Osteoblast (primary cell): Measurements from ENCODE around the gene DMRT3. TPM values are rescaled to one million over a fixed set of nuclear protein-coding genes. Genes with fewer than 3 reads are reported as not detected.

Source experiments
- DNase-seq: peaks from one replicate; pipeline ENCODE4 v3.0.0; 2011; ENCODE audit warnings: low spot score, mixed read lengths; ENCODE audit not compliant: insufficient read length; ENCODE audit errors: missing footprints
- H2AFZ ChIP-seq: 2 replicates; pipeline ENCODE4 v1.6.0; 2011; ENCODE audit warnings: mild to moderate bottlenecking, low read length
- H3K27ac ChIP-seq: 2 replicates; pipeline ENCODE4 v1.5.1; 2011; ENCODE audit warnings: mild to moderate bottlenecking, low read depth, low read length, moderate library complexity
- H3K27me3 ChIP-seq: 2 replicates; pipeline ENCODE4 v1.6.0; 2012; ENCODE audit warnings: mild to moderate bottlenecking, control low read depth, inconsistent platforms, low read length, moderate library complexity; ENCODE audit not compliant: insufficient read depth
- H3K36me3 ChIP-seq: 2 replicates; pipeline ENCODE4 v1.5.1; 2011; ENCODE audit warnings: mild to moderate bottlenecking, low read length, control low read depth, moderate library complexity; ENCODE audit not compliant: insufficient read depth
- H3K4me1 ChIP-seq: 2 replicates; pipeline ENCODE4 v1.5.1; 2011; ENCODE audit warnings: mild to moderate bottlenecking, low read length, control low read depth, moderate library complexity; ENCODE audit not compliant: insufficient read depth
- H3K4me2 ChIP-seq: 2 replicates; pipeline ENCODE4 v1.6.0; 2011; ENCODE audit warnings: mild to moderate bottlenecking, low read length; ENCODE audit not compliant: insufficient read depth
- H3K4me3 ChIP-seq: fragments of 200-600 bp; sonication (generic); 3 replicates; pipeline ENCODE4 v1.5.1; 2012; ENCODE audit warnings: mild to moderate bottlenecking, low read length, inconsistent platforms; ENCODE audit not compliant: insufficient read depth
- H3K79me2 ChIP-seq: 2 replicates; pipeline ENCODE4 v1.6.0; 2012; ENCODE audit warnings: mild to moderate bottlenecking, low read length, control low read depth, inconsistent platforms; ENCODE audit not compliant: insufficient read depth
- H3K9me3 ChIP-seq: 2 replicates; pipeline ENCODE4 v1.5.1; 2011; ENCODE audit warnings: low read depth, low read length, control low read depth
- H4K20me1 ChIP-seq: 2 replicates; pipeline ENCODE4 v1.6.0; 2012; ENCODE audit warnings: mild to moderate bottlenecking, low read length, control low read depth; ENCODE audit not compliant: insufficient read depth
- total RNA-seq: library from RNA; depleted of rRNA; stranded (reverse); fragments of >200 nt; gene quantifications from 2 replicates; pipeline ENCODE4 v1.2.3, GENCODE V29; 2012
- TF ChIP-seq, protein P1 (sequence below): IDR thresholded peaks from 2 replicates; pipeline ENCODE4 v1.5.1; 2011; ENCODE audit warnings: mild to moderate bottlenecking, low read depth, low read length, moderate library complexity; ENCODE audit errors: extremely low read depth

The DMRT3 gene
- total RNA-seq, 1 donor, result not detected

DNA sequence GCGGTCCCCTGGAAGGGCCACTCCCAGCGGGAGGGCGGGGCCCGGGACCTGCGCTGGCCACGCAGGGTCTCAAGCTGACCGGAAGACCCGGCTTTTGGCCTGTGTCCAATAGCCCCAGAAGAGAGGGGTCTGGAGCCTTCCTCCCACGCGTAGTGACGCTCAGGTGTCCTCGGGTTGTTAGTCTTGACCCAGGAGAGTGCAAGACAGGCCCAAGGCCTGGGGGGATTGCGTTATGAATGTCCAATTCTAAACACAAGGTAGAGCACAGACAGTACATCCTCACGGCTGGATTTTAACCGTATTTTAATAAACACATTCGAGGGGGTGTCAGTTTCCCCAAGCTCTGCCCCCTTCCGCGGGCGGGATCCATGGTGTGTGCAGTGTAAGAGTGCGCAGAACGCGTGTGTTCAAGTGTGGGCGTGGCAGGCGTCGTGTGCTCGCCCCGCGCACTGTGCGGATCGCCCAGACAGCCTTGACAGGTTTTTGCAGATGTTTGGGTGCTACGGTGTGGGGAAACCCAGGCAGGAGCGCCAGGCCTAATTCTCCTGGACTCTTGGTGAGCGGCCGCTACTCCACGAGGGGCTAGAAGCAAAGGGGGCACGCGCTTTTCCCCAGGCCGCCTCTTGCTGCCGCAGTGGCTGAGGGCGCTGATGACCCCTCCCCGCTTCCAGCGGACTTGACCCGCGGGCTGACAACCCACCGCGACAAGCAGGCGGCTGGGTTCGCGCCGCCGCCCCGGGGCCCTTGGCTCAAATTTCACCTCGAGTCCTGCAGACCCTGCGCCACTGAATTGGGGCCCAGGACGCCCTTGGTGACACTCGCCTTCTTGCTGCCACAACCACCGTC lies 6.1 kb upstream of the DMRT3 start:
- DNase-seq, result no peak
- TF ChIP-seq, protein P1, sequence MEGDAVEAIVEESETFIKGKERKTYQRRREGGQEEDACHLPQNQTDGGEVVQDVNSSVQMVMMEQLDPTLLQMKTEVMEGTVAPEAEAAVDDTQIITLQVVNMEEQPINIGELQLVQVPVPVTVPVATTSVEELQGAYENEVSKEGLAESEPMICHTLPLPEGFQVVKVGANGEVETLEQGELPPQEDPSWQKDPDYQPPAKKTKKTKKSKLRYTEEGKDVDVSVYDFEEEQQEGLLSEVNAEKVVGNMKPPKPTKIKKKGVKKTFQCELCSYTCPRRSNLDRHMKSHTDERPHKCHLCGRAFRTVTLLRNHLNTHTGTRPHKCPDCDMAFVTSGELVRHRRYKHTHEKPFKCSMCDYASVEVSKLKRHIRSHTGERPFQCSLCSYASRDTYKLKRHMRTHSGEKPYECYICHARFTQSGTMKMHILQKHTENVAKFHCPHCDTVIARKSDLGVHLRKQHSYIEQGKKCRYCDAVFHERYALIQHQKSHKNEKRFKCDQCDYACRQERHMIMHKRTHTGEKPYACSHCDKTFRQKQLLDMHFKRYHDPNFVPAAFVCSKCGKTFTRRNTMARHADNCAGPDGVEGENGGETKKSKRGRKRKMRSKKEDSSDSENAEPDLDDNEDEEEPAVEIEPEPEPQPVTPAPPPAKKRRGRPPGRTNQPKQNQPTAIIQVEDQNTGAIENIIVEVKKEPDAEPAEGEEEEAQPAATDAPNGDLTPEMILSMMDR, result no peak
- Histone ChIP-seq H3K27me3 (peaks cover 43% of the 10 kb centered on the region), H3K4me2 (no peak overlapping the region), H4K20me1 (no peaks in the 10 kb centered on the region), H3K4me3 (no peak overlapping the region), H3K9me3 (no peaks in the 10 kb centered on the region), H3K36me3 (no peaks in the 10 kb centered on the region), H3K79me2 (no peaks in the 10 kb centered on the region), H2AFZ (no peak overlapping the region), H3K27ac (no peak overlapping the region), H3K4me1 (no peaks in the 10 kb centered on the region)

DNA sequence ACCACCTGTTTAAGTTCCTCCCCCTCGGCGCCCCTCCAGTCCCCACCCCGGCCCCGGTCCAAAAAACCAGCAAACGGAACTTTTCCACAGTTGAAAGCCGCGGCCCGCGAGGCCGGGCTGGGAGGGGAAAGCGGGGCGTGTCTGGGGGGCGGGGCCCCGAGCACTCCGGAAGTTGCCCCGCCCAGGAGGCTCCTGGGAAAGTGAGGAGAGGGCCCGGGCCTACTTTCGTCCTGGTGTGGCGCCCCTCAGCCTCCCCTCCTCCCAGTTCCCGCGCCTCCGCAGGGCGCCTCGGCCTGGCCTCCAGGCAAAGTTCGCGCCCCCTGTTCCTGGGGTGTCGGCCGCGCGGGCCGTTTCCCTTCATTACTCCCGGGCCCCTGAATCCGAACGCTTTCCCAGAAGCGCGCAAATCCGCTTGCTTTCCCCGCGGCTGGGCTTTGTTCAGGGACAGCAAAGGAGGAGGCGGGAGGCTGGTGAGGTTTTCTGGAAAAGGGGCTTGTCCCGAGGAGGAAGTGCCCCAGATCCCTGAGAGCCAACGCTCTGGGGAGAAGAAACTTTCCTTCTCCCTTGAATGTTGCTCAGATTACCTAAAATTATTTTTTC lies 4.5 kb upstream of the DMRT3 start:
- Histone ChIP-seq H3K27me3 (peaks cover 49% of the 10 kb centered on the region), H3K4me2 (no peak overlapping the region), H3K79me2 (no peaks in the 10 kb centered on the region), H3K4me3 (no peak overlapping the region), H4K20me1 (no peaks in the 10 kb centered on the region), H3K4me1 (no peaks in the 10 kb centered on the region), H3K36me3 (no peaks in the 10 kb centered on the region), H3K27ac (no peak overlapping the region), H3K9me3 (no peaks in the 10 kb centered on the region), H2AFZ (no peak overlapping the region)
- no peak for DNase-seq
- TF ChIP-seq, protein P1, result no peak

DNA sequence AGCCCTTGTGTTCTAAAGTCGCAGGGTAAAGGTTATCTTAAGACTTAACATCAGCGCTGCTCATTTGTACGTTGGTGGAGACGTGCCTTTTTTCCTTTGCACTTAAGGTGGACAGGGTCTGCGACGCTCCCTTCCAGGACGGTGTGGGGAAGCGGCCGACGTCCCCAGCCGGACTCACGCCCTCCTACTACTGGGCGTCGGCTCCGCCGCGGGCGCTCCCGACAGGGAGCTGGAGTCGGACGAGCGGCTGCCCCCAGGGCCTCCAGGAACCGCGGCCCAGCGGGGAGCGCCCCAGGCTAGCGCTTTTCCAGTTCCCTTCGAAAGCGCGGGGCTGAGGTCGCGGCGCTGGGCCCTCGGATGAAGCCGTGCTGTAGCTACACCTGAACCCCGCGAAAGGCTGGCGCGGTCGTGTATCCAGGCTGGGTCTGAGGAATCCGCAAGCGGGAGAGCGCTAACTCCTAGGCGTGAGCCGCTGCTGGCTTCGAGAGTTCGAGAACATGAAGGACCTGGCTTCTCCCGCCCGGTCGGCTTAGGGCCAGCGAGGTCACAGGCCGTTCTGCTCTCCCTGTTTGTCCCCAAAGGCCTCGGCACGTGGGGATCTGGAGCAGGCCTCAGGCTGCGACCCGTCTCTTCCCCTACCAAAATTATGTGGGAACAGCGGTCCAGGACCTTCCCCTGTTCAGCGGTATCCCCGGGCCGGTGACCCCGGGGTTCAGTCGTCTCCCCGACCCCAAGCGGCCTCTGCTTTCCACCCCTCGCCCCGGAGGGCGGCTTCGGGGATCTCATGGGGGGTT lies 3.8 kb upstream of the DMRT3 start:
- no peaks in the 10 kb centered on the region for H3K79me2 ChIP-seq
- H2AFZ ChIP-seq, result no peak overlapping the region
- H3K4me3 ChIP-seq, result no peak overlapping the region
- H3K9me3 ChIP-seq, result no peaks in the 10 kb centered on the region
- H3K36me3 ChIP-seq, result no peaks in the 10 kb centered on the region
- H3K27ac ChIP-seq, result no peak overlapping the region
- no peaks in the 10 kb centered on the region for H3K4me1 ChIP-seq
- no peak overlapping the region for H3K4me2 ChIP-seq
- no peak for DNase-seq
- TF ChIP-seq, protein P1, result no peak
- no peaks in the 10 kb centered on the region for H4K20me1 ChIP-seq
- H3K27me3 ChIP-seq, result peaks cover 54% of the 10 kb centered on the region
